NB4 (cell line): ENCODE results near the gene GPR142.

ENCODE experiments used
- CTCF ChIP-seq: IDR thresholded peaks from one replicate; pipeline ENCODE4 v1.5.1; 2012; ENCODE audit warnings: low read depth, low read length
- MAX ChIP-seq: IDR thresholded peaks from 2 replicates; pipeline ENCODE4 v1.6.1; 2011; ENCODE audit warnings: low read depth, low read length

- TF ChIP-seq CTCF: no peak
- TF ChIP-seq MAX: no peak
These were observed 34.5 kb upstream of the GPR142 start for GRCh38 chr17:74332763-74333283.
